OCI-LY1 (cell line): ENCODE measurements around the gene OGT.

ENCODE experiments used
- H2AFZ ChIP-seq: fragments of 200-600 bp; sonication (generic), shearing (Covaris generic); 2 replicates; pipeline ENCODE4 v1.6.0; 2014; ENCODE audit warnings: antibody characterized with exemption, mild to moderate bottlenecking, low read length
- H3F3A ChIP-seq: fragments of 200-600 bp; sonication (generic), shearing (Covaris generic); 2 replicates; pipeline ENCODE4 v1.6.0; 2014; ENCODE audit warnings: mild to moderate bottlenecking, antibody characterized with exemption, low read length, moderate library complexity; ENCODE audit not compliant: insufficient read depth
- H3K27ac ChIP-seq: fragments of 200-600 bp; sonication (generic); 2 replicates; pipeline ENCODE4 v1.5.1; 2014; ENCODE audit warnings: low read length, mixed run types, mild to moderate bottlenecking, low read depth; ENCODE audit not compliant: poor library complexity, severe bottlenecking
- H3K27me3 ChIP-seq: fragments of 200-600 bp; sonication (generic); 2 replicates; pipeline ENCODE4 v1.6.0; 2014; ENCODE audit warnings: antibody characterized with exemption, mild to moderate bottlenecking, low read length, moderate library complexity; ENCODE audit not compliant: insufficient read depth
- H3K36me3 ChIP-seq: fragments of 200-600 bp; sonication (generic); 2 replicates; pipeline ENCODE4 v1.6.1; 2014; ENCODE audit warnings: mild to moderate bottlenecking, antibody characterized with exemption, low read length, moderate library complexity, mixed read lengths; ENCODE audit not compliant: insufficient read depth
- H3K4me1 ChIP-seq: fragments of 200-600 bp; sonication (generic); 2 replicates; pipeline ENCODE4 v1.5.1; 2014; ENCODE audit warnings: mild to moderate bottlenecking, low read length, moderate library complexity; ENCODE audit not compliant: insufficient read depth, severe bottlenecking
- H3K4me2 ChIP-seq: fragments of 200-600 bp; sonication (generic), shearing (Covaris generic); 2 replicates; pipeline ENCODE4 v1.6.1; 2014; ENCODE audit warnings: low read length
- H3K4me3 ChIP-seq: fragments of 200-600 bp; sonication (generic); 2 replicates; pipeline ENCODE4 v1.5.1; 2014; ENCODE audit warnings: low read length, low read depth, mild to moderate bottlenecking, mixed read lengths; ENCODE audit not compliant: poor library complexity, severe bottlenecking
- H3K79me2 ChIP-seq: fragments of 200-600 bp; shearing (Covaris generic); 2 replicates; pipeline ENCODE4 v1.6.1; 2016; ENCODE audit warnings: mixed run types, low read length, mixed read lengths; ENCODE audit not compliant: insufficient read depth
- H3K9ac ChIP-seq: fragments of 200-600 bp; sonication (generic), shearing (Covaris generic); 2 replicates; pipeline ENCODE4 v1.6.1; 2014; ENCODE audit warnings: mild to moderate bottlenecking, low read length, mixed read lengths
- H3K9me2 ChIP-seq: fragments of 200-600 bp; sonication (generic), shearing (Covaris generic); 2 replicates; pipeline ENCODE4 v1.6.1; 2014; ENCODE audit warnings: low read depth, mild to moderate bottlenecking, low read length, mixed read lengths
- H3K9me3 ChIP-seq: fragments of 200-600 bp; shearing (Covaris generic); 2 replicates; pipeline ENCODE4 v1.6.1; 2014; ENCODE audit warnings: low read length, mixed read lengths
- H4K20me1 ChIP-seq: fragments of 200-600 bp; sonication (generic), shearing (Covaris generic); 2 replicates; pipeline ENCODE4 v1.6.0; 2016; ENCODE audit warnings: mild to moderate bottlenecking, low read length; ENCODE audit not compliant: insufficient read depth
- CTCF ChIP-seq: fragments of 200-600 bp; sonication (generic), shearing (Covaris generic); IDR thresholded peaks from 2 replicates; pipeline ENCODE4 v1.5.1; 2017; ENCODE audit warnings: mild to moderate bottlenecking, antibody characterized with exemption, low read length, moderate library complexity, mixed read lengths
- EZH2 ChIP-seq: fragments of 200-600 bp; sonication (generic), shearing (Covaris generic); IDR thresholded peaks from 2 replicates; pipeline ENCODE4 v1.8.0; 2017; ENCODE audit warnings: borderline replicate concordance, mixed run types, mild to moderate bottlenecking, antibody characterized with exemption, low read length, moderate library complexity, mixed read lengths

OGT gene

GRCh38 chrX:71622576-71623450, 89.9 kb downstream of the OGT start:
- H3K9ac ChIP-seq: no peak overlapping the region
- H3K4me2 ChIP-seq: peak overlapping the region; percentile 34; the same call in 1 of the 2 replicates

GRCh38 chrX:71623714-71624113, 90.8 kb downstream of the OGT start:
- no peaks in the 10 kb centered on the region for H4K20me1 ChIP-seq
- H3F3A ChIP-seq: no peaks in the 10 kb centered on the region
- no peaks in the 10 kb centered on the region for H3K9me2 ChIP-seq
- H3K4me1 ChIP-seq: peaks cover 18% of the 10 kb centered on the region
- H3K27me3 ChIP-seq: no peaks in the 10 kb centered on the region
- no peak overlapping the region for H3K4me3 ChIP-seq
- no peaks in the 10 kb centered on the region for H3K79me2 ChIP-seq
- no peak overlapping the region for H3K9ac ChIP-seq
- H2AFZ ChIP-seq: no peak overlapping the region
- no peak overlapping the region for H3K4me2 ChIP-seq
- TF ChIP-seq EZH2: no peak
- no peak for TF ChIP-seq CTCF
- no peaks in the 10 kb centered on the region for H3K9me3 ChIP-seq
- no peaks in the 10 kb centered on the region for H3K36me3 ChIP-seq
- H3K27ac ChIP-seq: no peak overlapping the region

More at GRCh38 chrX:71622576-71623450, 89.9 kb downstream of the OGT start:
- Histone ChIP-seq H3K79me2 (no peaks in the 10 kb centered on the region), H3K27ac (peak overlapping the region; percentile 69), H3F3A (no peaks in the 10 kb centered on the region), H3K4me3 (no peak overlapping the region), H3K36me3 (no peaks in the 10 kb centered on the region), H2AFZ (no peak overlapping the region), H3K9me3 (no peaks in the 10 kb centered on the region), H3K27me3 (no peaks in the 10 kb centered on the region), H3K9me2 (no peaks in the 10 kb centered on the region), H3K4me1 (peaks cover 26% of the 10 kb centered on the region), H4K20me1 (no peaks in the 10 kb centered on the region)
- no peak for TF ChIP-seq EZH2
- TF ChIP-seq CTCF: no peak

GRCh38 chrX:71625471-71625870, 92.6 kb downstream of the OGT start:
- Histone ChIP-seq H3K9ac (no peak overlapping the region), H3F3A (no peaks in the 10 kb centered on the region), H3K9me3 (no peaks in the 10 kb centered on the region), H2AFZ (no peak overlapping the region), H3K9me2 (no peaks in the 10 kb centered on the region), H3K27me3 (no peaks in the 10 kb centered on the region), H3K36me3 (no peaks in the 10 kb centered on the region), H3K4me1 (peaks cover 24% of the 10 kb centered on the region), H3K27ac (no peak overlapping the region), H3K4me3 (no peak overlapping the region), H3K4me2 (no peak overlapping the region), H4K20me1 (no peaks in the 10 kb centered on the region), H3K79me2 (no peaks in the 10 kb centered on the region)
- TF ChIP-seq CTCF: no peak
- no peak for TF ChIP-seq EZH2
